ENCODE measurements around the gene E2F7. TPM values are rescaled to one million over a fixed set of nuclear protein-coding genes. Genes with fewer than 3 reads are reported as not detected.
"Not testable (repeated sequence)": the region's sequence is repeated elsewhere in the genome, so short reads cannot be mapped to it uniquely, and the experiment has no call there.

E2F7 gene
- total RNA-seq, 1 experiment from 2014 or later: 13.1 TPM

- BruUV-seq (replicated peaks); H3K27me3 ChIP-seq (ENCODE audit: control insufficient read depth, insufficient read depth, low read length); POLR2A ChIA-PET; H3K4me3 ChIP-seq (ENCODE audit: low read depth in 2 of 2, low read length in 2 of 2); H3K27ac ChIP-seq (ENCODE audit: low read length); intact Hi-C loops (cut with micrococcal nuclease; ENCODE audit: unreplicated experiment); H3K9me3 ChIP-seq (ENCODE audit: control insufficient read depth, insufficient read depth, low read depth, low read length); CTCF ChIA-PET; ATAC-seq; H3K36me3 ChIP-seq (ENCODE audit: control insufficient read depth, insufficient read depth, low read length); DNase-seq (ENCODE audit: low read depth, low spot score); H3K4me1 ChIP-seq (ENCODE audit: control insufficient read depth, insufficient read depth, low read length); in situ Hi-C loops (cut with HindIII; ENCODE audit: low pct_unique_long_range_greater_than_20kb, low sequenced_read_pairs): not testable (repeated sequence)
Measured at GRCh38 chr12:77073894-77074293, 8.5 kb upstream of the E2F7 start.

DNA sequence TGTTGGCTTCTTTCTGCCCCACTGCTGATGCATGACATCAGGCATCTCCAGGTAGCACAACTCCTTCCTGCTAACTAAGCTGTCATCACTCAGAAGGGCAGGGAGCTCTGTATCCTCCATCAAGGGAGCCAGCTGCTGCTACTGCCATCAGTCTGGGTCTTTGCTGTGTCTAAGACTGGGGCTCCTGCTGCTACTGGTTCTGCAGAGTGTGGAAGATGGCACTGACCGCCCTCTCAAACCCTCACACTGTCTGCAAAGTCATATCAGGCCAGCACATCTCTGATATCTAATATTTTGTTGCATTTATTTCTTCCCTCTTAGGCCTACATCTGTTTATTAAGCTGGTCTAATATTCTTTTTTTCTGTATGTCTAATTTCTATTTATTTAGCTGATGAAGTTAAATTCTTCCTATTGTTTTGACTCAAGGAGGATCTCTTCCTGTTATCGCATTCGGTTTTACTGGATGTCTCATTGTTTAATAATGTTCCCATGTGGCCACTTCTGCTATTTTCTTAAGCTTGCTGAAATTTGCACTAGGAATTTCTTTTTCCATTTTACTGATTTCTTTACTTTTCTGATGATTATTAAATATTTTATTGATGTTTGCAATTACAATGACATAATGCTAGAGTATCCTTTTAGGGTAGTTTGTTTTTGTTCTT, 7.6 kb upstream of the E2F7 start:
- DNase-seq (ENCODE audit: low read depth, low spot score): no peak
- H3K27ac ChIP-seq (ENCODE audit: low read length): no peak overlapping the region
- no peaks in the 10 kb centered on the region for H3K4me1 ChIP-seq (ENCODE audit: control insufficient read depth, insufficient read depth, low read length)
- H3K4me3 ChIP-seq (ENCODE audit: low read depth in 2 of 2, low read length in 2 of 2): no peak overlapping the region
- H3K27me3 ChIP-seq (ENCODE audit: control insufficient read depth, insufficient read depth, low read length): no peaks in the 10 kb centered on the region
- intact Hi-C loops (cut with micrococcal nuclease; ENCODE audit: unreplicated experiment) (no loop called here), in situ Hi-C loops (cut with HindIII; ENCODE audit: low pct_unique_long_range_greater_than_20kb, low sequenced_read_pairs) (no loop called here)
- no peak for ATAC-seq
- no peaks in the 10 kb centered on the region for H3K9me3 ChIP-seq (ENCODE audit: control insufficient read depth, insufficient read depth, low read depth, low read length)
- H3K36me3 ChIP-seq (ENCODE audit: control insufficient read depth, insufficient read depth, low read length): no peaks in the 10 kb centered on the region
- BruUV-seq (replicated peaks): no TSS peak
- ChIA-PET POLR2A (no interaction called here), CTCF (no interaction called here)
- TF ChIP-seq POLR2AphosphoS5 (IDR thresholded peaks at IDR 0.05; ENCODE audit: low read depth, low read length): no peak
- TF ChIP-seq, protein P1, sequence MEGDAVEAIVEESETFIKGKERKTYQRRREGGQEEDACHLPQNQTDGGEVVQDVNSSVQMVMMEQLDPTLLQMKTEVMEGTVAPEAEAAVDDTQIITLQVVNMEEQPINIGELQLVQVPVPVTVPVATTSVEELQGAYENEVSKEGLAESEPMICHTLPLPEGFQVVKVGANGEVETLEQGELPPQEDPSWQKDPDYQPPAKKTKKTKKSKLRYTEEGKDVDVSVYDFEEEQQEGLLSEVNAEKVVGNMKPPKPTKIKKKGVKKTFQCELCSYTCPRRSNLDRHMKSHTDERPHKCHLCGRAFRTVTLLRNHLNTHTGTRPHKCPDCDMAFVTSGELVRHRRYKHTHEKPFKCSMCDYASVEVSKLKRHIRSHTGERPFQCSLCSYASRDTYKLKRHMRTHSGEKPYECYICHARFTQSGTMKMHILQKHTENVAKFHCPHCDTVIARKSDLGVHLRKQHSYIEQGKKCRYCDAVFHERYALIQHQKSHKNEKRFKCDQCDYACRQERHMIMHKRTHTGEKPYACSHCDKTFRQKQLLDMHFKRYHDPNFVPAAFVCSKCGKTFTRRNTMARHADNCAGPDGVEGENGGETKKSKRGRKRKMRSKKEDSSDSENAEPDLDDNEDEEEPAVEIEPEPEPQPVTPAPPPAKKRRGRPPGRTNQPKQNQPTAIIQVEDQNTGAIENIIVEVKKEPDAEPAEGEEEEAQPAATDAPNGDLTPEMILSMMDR (IDR thresholded peaks at IDR 0.05): no peak

DNA sequence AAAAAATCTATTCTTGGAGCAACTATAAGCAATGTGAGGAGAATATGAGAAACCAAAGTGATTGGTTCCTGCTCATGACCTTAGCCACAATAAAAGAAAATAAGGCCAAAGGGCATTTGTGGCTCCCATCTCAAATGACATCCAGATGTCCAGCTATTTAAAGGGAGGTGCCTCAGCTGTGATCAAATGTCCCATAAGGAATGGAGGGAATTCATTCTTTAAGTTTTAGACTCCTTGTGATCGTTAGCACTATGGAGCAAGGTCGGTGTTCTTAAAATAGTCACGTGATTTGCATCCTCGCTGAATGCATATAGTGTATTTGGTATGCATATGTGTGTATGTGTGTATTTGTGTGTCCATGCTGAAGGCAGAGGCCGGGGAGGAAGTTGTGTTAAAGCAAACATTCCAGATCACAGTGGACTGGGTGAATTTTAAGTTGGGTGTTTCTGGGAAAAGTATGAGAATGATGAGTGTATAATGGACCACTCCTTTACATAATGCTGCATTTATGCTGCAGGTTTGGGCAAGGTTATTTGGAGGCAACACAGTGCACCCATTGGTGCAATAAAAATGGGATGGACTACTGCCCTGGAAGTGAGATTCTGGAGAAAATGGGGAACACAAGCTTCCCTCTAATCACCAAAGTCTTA, 5.6 kb upstream of the E2F7 start:
- no peaks in the 10 kb centered on the region for H3K27me3 ChIP-seq (ENCODE audit: control insufficient read depth, insufficient read depth, low read length)
- TF ChIP-seq REST (IDR thresholded peaks at IDR 0.05; ENCODE audit: insufficient read depth in 1 of 2, low read depth in 2 of 2, low read length in 1 of 2): no peak
- no peak for TF ChIP-seq TCF7L2 (IDR thresholded peaks at IDR 0.05; ENCODE audit: low read depth, low read length)
- no peak for TF ChIP-seq SIN3A (IDR thresholded peaks at IDR 0.05; ENCODE audit: borderline replicate concordance, insufficient read depth, low read depth, low read length)
- no peak for TF ChIP-seq POLR2AphosphoS5 (IDR thresholded peaks at IDR 0.05; ENCODE audit: low read depth, low read length)
- TF ChIP-seq, protein P1 (IDR thresholded peaks at IDR 0.05): no peak
- DNase-seq (ENCODE audit: low read depth, low spot score): no peak
- ChIA-PET POLR2A (no interaction called here), CTCF (no interaction called here)
- no peaks in the 10 kb centered on the region for H3K9me3 ChIP-seq (ENCODE audit: control insufficient read depth, insufficient read depth, low read depth, low read length)
- in situ Hi-C loops (cut with HindIII; ENCODE audit: low pct_unique_long_range_greater_than_20kb, low sequenced_read_pairs) (no loop called here), intact Hi-C loops (cut with micrococcal nuclease; ENCODE audit: unreplicated experiment) (no loop called here)
- ATAC-seq: no peak
- H3K4me3 ChIP-seq (ENCODE audit: low read depth in 2 of 2, low read length in 2 of 2): no peak overlapping the region
- H3K36me3 ChIP-seq (ENCODE audit: control insufficient read depth, insufficient read depth, low read length): no peaks in the 10 kb centered on the region
- peaks cover 4% of the 10 kb centered on the region; the same call in 1 of the 2 replicates for H3K4me1 ChIP-seq (ENCODE audit: control insufficient read depth, insufficient read depth, low read length)
- no peak overlapping the region for H3K27ac ChIP-seq (ENCODE audit: low read length)
- BruUV-seq (replicated peaks): no TSS peak

Measured in Panc1 (cell line).